NCI-H526 treated with DMSO at 0.1 percent for 48 hours (cell line): ENCODE data around the gene LPIN1.
"Not testable (repeated sequence)": the region's sequence is repeated elsewhere in the genome, so short reads cannot be mapped to it uniquely, and the experiment has no call there.

Source experiments
- DNase-seq: peaks from one replicate; lab custom pipeline; 2025; lab: John Stamatoyannopoulos, UW

LPIN1 gene

GRCh38 chr2:11744631-11745394, 1.6 kb upstream of the LPIN1 start:
- no peak for DNase-seq

DNA sequence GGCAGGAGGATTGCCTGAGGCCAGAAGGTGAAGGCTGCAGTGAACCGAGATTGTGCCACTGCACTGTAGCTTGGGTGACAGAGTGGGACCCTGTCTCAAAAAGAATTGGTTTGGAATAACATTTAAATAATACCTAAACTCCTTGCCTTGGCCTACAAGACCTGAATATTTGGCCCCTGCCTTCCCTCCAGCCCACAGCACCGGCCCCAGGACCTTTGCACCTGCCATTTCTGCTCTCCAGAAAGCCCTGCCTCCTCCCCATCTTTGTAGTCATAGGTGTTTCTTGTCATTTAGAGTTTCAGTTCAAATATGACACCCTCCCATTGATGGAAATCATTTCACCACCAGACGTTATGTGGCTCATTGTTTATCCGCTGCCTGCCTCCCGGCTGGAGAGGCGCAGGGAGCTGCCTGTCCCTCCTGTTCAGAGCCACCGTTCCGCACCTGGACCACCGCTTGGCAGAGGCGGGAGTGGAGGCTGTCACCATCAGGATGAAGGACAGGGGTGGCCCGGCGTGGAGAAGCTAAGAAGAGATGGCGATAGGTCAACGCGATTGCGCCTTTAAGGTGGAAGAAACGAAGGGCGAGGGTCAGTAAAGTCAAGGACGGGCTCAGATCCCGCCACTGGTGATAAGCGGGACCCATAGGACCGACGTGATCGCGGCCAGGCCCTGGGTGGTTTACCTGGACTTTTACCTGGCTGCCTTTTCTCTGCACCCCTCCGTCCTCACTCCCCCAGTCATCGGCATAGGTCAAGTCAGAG, 638 bp upstream of the LPIN1 start:
- no peak for DNase-seq

DNA sequence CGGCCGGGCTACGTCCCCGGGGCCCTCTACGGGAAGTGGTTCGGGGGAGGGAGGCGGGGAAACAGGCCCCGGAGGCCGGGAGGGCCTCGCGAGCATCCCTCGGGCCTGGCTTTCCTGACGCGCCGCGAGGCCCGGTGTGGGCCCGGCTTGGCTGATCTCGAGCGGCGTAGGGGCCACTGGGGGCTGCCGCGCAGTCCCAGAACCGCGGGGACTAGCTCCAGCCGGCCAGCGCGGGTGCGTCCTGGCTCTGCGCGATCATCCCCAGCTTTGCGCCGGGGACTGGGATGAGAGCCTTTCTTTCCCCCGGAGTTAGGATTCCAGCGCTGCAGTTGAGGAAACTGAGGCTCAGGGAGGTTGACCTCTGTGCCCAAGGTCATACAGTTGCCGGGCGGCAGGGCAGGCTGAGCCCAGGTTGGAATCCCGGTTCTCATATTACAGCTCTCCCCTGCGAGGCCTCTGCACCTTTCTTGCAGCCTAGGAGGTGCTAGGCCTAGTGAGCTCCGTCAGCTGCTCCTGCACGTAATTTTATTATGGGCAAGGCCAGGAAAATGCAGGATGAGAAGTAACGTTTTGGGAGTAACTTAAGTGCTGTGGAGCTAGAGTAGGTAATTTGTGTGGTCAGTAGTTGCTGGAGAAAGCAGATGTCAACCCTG, 501 bp downstream of the LPIN1 start:
- DNase-seq: peak; percentile 56

GRCh38 chr2:11748018-11748860, 1.8 kb downstream of the LPIN1 start:
- no peak for DNase-seq

DNA sequence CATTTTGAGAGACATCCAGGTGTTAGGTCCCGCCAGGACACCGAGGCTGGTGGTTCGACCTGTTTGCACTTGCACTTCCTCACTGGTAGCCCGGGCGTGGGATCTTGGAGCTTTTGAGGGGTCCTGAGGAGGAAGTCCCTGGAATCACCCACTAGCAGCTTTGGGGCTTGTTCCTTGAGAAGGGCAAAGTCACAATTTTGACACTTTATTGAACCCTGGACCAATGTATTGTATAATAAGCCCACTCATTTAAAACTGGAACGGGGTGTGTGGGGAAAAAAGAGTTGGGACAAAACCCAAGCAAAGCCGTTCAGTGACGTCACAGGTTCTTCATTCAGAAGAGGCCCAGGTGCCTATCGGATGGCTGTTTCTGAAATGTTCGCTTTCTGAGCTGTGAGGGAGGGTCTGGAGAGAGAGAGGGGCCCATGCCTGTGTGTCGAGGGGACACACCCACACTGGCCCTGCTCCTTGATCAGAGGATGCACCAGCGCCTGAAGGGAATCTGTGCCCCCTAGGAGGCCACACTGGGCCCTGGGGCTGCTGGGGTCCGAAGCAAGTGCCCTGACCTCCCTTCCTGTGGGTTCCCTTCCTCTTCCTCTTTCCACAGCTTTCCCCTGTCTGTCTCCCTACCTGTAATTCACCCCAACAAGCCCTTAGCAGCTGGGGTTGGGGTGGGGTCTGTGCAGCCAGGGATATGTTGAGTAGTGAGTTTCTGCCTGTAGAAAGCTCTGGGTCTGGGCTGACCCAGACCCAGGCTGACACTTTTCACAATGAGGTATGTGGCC, 2.6 kb downstream of the LPIN1 start:
- DNase-seq: no peak

GRCh38 chr2:11749646-11750349, 3.4 kb downstream of the LPIN1 start:
- DNase-seq: peak; percentile 70

DNA sequence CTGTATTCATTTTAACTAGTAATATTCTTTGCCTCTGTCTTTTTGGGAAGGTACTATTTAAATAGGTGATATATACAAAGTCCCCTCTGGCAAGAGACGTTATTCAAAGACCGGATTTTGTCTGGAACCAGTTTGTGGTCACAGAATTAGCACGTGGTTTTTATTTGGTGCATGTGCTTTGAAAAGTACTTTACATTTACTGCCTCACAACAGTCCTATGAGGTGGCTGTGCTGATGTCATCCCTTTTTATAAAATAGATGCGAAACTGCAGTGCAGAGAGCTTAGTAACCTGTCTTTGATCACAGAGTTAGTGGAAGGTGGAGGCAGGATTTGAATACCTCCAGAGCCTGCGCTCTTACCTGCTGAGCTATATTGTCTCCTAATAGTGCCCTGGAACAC, 4.0 kb downstream of the LPIN1 start:
- DNase-seq: peak; percentile 78

- DNase-seq: no peak
These were observed 4.5 kb downstream of the LPIN1 start for GRCh38 chr2:11750917-11751316.

DNA sequence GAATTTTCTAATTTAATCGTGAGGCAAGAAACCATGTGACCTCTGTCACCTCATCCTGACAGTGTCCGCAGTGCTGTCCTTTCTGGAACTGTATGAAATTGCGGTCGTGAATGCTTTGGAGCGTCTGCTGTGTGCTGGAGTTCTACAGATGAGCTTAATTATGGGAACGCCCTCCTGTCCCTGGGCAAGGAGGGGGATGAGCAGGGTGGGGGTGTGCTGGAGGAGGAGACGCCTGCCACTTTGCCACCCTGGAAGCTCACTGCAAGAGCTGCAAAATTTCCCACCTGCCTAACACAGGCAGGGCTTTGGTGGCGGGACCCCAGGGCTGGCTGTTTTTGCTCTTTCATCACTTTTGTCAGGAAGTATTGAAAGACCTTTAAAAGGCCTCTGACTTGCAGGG, 6.5 kb downstream of the LPIN1 start:
- no peak for DNase-seq

DNA sequence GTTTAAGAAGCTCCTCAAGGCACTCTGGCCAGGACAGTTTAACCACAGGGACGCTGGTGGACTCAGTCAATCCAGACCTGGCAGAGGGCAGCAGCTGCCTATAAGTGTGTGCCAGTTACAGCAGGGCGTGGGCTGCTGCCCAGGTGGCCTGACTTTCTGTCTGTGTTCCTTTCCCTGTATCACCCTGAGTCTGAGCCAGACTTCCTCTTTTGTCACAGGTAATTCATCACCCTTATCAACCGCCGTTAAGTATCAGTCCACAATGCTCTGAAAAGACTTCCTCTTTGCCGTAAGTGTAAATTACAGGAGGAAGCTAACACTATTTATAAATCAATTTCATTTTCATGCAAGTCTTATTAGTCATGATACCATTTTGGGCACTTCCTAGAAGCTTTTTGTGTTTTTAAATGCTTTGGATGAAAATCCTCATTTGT, 7.0 kb downstream of the LPIN1 start:
- peak; percentile 77 for DNase-seq

DNA sequence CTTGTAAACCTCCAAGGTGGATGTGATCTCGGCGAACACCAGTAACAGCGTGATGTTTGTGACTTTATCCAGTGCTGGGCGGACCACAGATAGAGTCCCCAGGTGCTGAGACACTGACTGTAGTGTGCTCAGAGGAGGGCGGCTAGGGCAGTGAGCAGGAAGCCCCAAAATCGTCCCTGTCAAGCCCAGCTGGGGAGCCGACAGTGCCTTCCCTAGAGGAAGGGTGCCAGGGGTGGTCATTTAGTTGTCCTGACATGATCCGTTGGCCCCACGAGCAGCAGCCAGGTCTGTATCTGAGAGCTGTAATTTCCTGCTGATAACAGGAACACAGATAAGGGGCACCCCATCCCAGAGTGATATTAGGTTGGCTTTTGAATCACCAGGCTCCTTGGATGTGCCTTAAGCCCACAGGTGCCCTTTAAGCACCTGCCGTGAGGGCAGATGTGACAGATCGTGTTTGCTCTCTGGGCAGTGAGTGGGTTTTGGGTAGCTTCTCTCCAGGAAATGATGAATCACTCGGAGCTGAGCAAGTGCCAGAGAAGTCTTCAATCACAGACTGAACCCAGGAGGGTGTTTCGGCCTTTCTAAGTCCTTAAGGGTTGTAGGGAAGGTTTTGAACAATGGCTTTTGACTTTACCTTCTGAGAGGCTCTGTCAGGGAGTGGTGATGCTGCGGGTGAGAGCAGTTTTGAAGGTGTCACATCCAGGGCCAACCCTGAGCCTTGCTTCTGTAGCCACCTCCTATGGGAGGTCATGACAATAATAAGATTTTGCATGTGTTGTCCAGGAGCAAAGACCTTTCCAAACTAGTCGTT, 7.7 kb downstream of the LPIN1 start:
- DNase-seq: no peak

DNA sequence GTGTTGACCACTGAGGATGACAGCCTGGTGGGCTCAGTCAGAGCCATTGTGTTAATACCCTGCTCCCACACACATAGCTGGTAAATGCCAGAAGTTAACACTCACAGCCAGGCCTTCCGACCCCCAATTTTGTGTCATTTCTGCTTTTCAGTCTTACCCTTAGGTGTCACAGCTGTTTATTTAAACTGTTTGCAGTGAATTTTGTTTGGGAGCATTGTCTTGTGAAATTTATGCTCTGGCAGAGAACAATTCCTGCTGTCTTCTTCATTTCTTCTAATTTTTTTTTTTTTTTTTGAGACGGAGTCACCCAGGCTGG, 8.2 kb downstream of the LPIN1 start:
- no peak for DNase-seq

- DNase-seq: no peak
These were observed 10.7 kb downstream of the LPIN1 start for GRCh38 chr2:11757101-11757500.

DNA sequence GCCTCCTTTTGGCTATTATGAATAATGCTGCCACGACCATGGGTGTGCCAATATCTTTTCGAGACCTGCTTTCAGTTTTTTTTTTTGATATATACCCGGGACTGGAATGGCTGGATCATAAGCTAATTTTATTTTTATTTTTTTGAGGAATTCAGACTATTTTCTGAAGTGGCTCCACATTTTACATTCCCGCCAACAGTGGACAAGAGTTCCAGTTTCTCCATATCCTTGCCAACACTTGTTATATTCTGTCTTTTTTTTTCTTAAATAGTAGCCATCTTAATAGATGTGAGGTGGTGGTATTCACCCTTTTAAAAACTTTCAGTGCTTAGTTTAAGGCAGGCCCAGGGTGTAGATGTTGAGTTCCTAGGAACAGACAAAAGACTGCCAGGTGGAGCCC, 11.8 kb downstream of the LPIN1 start:
- no peak for DNase-seq

DNA sequence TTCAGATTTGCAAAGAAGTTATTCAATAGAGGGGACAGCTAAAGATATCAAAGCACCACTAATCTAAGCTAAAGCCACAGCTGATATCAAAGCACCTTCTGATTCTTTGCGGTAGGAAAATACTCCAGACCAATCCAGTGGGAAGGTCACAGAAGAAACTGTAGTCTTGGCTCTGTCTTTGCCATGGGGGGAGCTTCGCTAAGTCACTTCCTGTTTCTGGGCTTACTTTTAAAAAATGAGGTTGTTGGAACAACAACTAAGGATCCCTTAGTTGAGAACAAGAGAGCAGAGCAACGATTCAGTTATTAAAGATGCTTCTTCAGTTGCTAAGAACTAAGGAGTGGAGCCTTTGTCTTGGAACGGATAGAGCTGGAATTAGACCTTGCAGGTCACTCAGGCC, 12.2 kb downstream of the LPIN1 start:
- DNase-seq: no peak

DNA sequence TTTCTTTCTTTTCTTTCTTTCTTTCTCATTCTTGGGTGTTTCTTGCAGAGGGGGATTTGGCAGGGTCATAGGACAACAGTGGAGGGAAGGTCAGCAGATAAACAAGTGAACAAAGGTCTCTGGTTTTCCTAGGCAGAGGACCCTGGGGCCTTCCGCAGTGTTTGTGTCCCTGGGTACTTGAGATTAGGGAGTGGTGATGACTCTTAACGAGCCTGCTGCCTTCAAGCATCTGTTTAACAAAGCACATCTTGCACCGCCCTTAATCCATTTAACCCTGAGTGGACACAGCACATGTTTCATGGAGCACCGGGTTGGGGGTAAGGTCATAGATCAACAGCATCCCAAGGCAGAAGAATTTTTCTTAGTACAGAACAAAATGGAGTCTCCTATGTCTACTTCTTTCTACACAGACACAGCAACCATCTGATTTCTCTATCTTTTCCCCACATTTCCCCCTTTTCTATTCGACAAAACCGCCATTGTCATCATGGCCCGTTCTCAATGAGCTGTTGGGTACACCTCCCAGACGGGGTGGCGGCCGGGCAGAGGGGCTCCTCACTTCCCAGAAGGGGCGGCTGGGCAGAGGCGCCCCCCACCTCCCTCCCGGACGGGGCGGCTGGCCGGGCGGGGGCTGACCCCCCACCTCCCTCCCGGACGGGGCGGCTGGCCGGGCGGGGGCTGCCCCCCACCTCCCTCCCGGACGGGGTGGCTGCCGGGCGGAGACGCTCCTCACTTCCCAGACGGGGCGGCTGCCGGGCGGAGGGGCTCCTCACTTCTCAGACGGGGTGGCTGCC, 12.9 kb downstream of the LPIN1 start:
- not testable (repeated sequence) for DNase-seq

GRCh38 chr2:11761259-11761658, 14.8 kb downstream of the LPIN1 start:
- DNase-seq: no peak

GRCh38 chr2:11762031-11762430, 15.6 kb downstream of the LPIN1 start:
- no peak for DNase-seq
